Neural progenitor cell (in vitro differentiated cells): ENCODE data around the gene EFCAB6.
"Not testable (repeated sequence)": the region's sequence is repeated elsewhere in the genome, so short reads cannot be mapped to it uniquely, and the experiment has no call there.

Experiments used
- EZH2 ChIP-seq: fragments of 200-600 bp; sonication (generic); IDR thresholded peaks from 2 replicates; pipeline ENCODE4 v1.6.1; 2017; ENCODE audit warnings: antibody characterized with exemption, mild to moderate bottlenecking, moderate library complexity
- EZH2phosphoT487 ChIP-seq: fragments of 200-600 bp; sonication (generic); IDR thresholded peaks from 2 replicates; pipeline ENCODE4 v1.6.1; 2017; ENCODE audit warnings: antibody characterized with exemption
- TF ChIP-seq, protein P1 (sequence below): fragments of 200-600 bp; sonication (generic); IDR thresholded peaks from 2 replicates; pipeline ENCODE4 v1.5.1; 2017; ENCODE audit warnings: antibody characterized with exemption, mild to moderate bottlenecking

GRCh38 chr22:43656581-43656980 is 155.5 kb downstream of the EFCAB6 start:
- TF ChIP-seq, protein P1, sequence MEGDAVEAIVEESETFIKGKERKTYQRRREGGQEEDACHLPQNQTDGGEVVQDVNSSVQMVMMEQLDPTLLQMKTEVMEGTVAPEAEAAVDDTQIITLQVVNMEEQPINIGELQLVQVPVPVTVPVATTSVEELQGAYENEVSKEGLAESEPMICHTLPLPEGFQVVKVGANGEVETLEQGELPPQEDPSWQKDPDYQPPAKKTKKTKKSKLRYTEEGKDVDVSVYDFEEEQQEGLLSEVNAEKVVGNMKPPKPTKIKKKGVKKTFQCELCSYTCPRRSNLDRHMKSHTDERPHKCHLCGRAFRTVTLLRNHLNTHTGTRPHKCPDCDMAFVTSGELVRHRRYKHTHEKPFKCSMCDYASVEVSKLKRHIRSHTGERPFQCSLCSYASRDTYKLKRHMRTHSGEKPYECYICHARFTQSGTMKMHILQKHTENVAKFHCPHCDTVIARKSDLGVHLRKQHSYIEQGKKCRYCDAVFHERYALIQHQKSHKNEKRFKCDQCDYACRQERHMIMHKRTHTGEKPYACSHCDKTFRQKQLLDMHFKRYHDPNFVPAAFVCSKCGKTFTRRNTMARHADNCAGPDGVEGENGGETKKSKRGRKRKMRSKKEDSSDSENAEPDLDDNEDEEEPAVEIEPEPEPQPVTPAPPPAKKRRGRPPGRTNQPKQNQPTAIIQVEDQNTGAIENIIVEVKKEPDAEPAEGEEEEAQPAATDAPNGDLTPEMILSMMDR: not testable (repeated sequence)
- TF ChIP-seq EZH2phosphoT487, EZH2: not testable (repeated sequence)
